NCI-H128 (cell line): ENCODE results near the gene HMCN2.
"Not testable (repeated sequence)": the region's sequence is repeated elsewhere in the genome, so short reads cannot be mapped to it uniquely, and the experiment has no call there.

Source experiments
- DNase-seq: peaks from one replicate; lab custom pipeline; 2025; ENCODE audit not compliant: unreplicated experiment; lab: John Stamatoyannopoulos, UW

HMCN2 gene

DNA sequence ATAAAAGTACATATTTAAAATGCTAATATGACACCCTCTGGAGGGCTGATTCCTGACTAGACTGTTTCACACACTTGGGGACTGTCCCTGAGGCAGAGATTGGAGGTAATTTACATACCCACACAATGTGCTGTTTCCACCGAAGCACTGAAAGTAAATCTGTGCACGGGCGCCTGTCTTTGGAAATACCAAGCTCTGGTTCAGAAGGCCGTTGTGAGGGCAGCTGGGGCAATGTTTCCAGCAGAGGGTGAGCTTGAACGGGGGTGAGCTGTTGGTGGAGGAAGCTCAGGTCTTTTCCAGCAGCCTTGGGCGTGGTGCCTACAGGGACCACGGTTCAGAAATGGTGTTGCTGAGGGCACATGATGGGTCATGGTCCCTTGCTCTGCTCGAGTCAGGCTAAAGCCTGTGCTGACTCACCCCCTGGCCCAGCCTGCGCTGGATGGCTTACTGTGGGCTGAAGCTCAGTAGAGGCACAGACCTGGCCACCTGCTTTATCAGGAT lies 25.8 kb upstream of the HMCN2 start:
- DNase-seq = no peak

DNA sequence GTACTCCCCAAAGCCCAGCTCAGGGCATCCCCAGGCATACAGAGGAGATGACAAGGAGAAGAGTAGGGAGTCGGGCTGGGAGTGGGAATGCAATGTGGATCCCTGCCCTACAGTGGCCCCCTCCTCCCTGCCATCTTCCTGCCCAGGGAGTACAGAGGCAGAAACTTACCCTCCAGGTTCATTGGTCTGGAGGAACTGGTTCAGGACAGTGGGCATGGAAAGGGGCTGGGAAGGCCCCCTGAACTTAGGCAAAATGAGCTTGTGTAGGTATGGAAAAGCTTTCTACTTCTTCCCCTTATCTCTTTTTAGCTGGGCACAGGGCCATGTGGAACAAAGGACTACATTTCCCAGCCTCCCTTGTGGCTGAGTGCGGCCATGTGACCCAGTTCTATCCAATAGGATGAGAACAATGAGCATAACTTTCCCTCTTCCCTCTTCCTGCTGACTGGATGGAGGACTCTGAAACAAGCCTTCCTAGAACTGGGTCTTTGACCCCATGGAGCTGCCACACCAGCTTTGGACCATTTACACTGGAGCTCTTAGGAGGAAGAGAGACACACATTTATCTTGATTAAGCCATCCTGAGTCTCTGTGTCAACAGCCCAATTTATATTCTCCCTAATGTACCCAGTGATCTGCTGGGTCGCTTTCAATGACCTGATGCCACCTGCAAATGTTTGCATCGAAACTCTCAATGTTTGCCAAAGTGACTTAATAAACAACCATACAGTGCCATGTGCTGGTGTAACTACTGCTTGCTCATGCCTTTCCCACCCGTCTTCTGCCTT lies 25.0 kb upstream of the HMCN2 start:
- DNase-seq = peak; percentile 20

DNA sequence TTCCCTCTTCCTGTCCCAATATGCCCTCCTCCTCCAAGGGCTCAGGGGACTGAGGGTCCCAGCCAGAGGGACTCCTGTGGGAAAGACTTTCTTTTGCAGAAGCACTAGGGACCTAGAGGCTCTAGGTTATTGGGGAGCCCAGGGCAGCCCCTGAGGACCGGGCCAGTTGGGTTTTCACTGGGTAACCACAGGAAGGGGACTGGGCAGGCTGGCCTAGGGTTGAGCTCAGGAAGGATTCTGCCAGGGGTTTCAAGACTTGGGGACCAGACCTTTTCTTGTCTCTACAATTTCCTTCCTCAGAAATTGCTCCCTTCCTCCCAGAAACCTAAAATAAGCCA lies 24.4 kb upstream of the HMCN2 start:
- no peak for DNase-seq

DNA sequence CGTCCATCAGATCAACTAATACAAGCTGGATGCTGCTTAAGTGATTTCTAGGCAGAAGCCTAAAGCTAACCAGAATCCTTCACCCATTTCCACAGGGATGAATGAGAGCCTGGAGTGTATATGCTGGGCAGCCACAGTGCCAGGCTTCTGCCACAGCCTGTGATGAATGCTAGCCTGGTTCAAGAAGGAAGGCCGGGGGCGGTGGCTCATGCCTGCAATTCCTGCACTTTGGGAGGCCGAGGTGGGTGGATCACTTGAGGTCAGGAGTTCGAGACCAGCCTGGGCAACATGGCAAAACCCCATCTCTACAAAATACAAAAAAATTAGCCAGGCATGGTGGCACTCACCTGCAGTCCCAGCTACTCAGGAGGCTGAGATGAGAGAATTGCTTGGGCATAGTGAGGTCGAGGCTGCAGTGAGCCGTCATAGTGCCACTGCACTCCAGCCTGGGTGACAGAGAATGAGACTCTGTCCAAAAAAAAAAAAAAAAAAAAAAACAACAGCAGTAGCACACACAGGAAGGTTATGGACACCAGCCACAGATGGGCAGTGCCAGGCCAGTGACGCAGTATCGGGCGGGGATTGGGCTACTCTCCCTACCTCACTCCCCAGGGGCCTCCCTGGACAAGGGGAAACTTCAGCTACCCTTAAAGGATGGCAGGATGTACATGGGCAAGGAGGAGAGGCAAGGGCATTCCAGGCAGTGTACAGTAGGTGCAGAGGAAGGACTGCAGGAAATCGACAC lies 23.1 kb upstream of the HMCN2 start:
- no peak for DNase-seq

DNA sequence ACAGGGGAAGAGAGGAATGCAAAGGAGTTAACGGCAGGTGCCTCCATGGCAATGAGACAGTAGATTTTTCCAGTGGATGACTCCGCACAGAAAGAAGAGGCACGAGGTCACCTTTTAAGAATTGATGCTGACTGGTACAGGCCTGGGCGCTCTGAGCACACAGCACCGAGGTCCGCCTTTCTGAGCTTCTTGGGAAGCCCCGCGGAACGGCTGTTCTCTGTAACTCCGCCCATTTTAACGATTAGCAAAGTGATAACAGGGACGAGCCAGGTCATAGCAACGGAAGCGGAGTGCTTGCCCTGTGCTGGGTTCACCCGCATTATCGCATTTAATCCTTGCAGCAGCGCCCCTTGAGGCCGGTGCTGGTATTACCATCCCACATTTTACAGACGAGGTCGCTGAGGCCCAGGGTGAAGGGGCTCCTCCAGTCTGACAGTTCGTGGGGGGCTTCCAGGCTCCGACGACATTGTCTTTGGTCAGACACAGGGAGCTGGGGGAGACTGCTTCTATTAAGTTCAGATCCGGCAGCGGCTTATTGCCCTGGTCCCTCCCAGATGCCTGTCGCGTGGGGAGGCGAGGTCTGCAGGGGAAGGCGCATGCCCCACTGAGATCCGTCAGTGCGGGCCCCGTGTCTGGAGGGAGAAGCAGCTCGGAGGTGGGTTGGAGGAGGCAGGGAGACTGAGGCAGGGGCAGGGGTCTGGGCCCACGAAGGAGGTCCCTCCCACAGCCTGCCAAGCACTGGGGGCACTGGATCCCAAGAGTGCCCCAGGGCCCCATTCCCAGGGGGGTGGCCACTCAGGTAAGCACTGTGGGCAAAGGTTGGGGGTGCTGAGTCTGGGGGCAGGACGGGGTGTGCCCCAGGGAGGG lies 22.3 kb upstream of the HMCN2 start:
- peak; percentile 65 for DNase-seq

DNA sequence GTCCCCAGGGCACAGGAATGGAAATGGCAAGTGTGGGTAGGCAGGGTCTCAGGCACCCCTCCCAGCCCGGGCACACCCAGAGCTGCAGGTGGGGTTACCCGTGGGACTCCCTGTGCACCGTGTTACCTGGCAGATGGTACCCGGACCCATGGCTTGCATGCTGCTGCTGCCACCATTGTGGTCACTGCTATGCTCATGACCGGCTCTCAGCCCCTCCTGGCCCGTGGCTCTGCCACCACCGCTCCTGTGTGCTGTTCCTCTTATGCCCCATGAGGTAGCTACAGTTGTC lies 21.7 kb upstream of the HMCN2 start:
- no peak for DNase-seq

DNA sequence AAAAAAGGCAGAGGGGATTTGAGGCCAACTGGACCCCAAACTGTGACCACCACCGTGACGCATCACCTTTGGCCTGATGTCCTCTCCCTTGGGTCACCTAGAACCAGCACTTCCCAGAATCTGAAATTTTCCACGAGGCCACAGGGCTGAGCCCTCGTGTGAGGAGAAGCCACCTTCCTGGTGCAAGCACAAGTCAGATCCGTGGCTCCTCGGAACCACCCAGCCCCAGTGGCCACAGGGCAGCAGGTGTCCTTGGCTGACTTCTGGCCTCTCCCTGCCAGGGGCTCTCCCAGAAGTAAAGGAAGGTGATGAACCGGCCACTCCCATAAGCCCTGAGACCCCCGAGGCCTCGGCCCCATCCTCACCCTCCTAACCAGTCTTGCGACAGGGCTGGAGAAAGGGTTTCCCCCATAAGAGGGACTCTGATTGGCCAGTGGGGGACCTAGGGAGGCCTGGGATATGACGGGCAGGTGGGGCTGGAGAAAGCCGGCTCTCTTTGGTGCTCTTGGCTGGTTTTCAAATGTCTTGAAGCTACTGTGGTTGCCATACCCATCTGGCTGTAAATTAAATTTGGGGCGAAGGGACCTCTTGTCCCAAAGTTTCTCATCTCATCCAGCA lies 20.9 kb upstream of the HMCN2 start:
- DNase-seq = no peak

DNA sequence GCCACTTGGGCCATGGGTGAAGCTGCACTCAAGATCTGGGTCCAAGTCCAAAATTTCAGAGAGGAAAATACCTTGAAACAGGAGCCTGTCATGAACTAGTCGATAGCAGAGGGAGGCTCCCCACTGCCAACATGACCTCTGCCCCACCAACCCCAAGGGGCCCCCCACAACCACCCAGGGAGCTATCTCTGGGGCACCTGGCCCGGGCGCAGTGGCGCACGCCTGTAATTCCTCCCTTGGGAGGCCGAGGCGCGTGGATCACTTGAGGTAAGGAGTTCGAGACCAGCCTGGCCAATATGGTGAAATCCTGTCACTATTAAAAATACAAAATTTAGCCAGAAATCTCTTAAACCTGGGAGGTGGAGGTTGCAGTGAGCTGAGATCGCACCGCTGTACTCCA lies 20.1 kb upstream of the HMCN2 start:
- no peak for DNase-seq

DNA sequence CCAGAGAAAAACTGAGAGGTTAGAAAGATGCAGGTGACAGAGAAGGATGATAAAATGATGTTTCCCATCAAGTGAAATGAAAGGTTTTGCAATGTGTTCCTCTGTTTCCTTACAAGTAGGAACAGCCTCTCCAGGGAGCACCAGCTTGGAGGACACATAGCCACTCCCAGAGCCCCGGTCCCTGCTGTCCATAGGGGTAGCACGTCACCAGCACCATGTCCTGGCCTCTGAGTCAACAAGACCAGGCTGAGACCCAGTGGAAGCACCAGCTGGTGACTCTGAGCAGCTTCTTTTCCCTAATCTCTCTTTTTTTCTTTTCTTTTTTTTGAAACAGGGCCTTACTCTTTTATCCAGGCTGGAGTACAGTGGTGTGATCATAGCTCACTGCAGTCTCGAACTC lies 19.4 kb upstream of the HMCN2 start:
- DNase-seq = no peak

DNA sequence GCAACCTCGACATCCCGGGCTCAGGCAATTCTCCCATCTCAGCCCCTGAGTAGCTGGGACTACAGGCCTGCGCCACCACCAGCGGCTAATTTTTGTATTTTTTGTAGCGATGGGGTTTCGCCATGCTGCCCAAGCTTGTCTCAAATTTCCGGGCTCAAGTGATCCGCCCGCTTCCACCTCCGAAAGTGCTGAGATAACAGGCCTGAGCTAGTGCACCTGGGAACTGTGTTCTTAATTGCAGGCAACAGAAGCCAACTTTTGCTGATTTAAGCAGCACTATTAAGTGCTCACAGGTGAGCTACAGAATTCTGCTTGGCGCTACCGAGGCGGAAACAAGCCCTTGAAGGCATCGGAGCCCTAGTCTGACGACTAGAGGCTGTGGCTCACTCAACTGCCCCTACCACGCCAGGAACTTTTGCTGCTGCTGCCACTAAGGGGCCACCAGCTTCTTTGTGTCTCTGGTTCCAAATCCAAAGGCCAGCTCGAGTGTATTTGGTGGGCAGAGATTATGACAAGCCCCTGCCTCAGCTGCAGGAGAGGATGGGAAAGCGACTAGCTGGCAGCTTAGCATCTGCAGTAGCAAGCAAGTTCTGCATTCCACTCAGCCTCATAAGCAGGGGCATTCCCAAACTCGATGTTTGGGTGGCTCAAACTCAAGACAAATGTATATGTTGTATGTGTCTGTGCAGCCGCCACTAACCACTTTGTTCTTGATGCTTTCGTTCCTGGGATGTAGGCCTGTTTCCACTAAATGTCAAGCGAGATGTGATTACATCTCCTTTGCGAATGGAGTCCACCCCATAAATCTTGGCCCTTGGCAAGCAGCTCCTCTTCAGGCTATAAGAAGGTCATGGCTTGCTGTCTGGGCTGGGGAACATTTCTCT lies 10.6 kb upstream of the HMCN2 start:
- peak; percentile 69 for DNase-seq

DNA sequence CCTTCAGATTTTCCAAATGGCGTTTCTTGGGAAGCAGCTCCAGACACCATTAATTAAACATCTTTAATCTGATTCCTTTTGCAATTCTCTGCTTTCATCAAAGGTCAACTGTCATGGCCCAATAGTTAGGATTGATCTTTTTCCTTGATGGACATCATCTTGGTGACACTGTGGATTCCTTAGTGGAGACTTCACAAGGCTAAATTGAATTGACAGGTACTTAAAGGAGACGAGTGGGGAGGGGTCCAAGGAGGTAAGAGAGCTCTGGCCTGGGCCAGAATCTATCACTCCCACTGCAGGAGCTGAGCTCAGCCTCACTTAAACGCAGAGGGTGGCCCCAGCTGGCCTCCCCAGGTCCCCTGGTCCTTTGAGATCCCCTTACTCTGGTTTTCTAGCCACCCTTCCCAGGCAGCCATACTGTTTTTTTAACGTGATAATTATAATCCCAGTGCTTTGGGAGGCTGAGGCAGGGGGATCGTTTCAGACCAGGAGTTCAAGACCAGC lies 9.9 kb upstream of the HMCN2 start:
- DNase-seq = no peak

DNA sequence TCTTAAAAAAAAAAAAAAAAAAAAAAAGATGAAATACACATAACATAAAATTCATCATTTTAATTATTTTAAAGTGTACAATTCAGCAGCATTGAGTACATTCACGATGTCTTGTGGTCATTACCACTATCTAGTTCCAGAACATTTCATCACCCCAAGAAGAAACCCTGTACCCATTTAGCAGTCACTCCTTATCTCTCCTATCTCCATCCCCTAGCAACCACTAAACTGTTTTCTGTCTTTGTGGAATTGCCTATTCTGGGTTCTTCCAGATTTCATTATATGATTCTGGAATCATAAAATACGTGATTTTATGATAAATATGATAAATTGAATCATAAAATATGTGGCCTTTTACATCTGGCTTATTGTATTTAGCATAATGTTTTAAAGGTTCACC lies 8.9 kb upstream of the HMCN2 start:
- DNase-seq = no peak

DNA sequence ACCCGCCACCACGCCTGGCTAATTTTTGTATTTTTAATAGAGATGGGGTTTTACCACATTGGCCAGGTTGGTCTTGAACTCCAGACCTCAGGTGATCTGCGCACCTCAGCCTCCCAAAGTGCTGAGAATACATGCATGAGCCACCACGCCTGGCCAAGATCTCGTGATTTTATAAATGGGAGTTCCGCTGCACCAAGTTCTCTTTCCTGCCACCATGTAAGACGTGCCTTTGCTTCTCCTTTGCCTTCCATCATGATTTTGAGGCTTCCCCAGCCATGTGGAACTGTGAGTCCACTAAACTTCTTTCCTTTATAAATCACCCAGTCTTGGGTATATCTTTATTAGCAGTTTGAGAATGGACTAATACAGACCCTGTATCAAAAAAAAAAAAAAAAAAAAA lies 7.4 kb upstream of the HMCN2 start:
- DNase-seq = not testable (repeated sequence)

DNA sequence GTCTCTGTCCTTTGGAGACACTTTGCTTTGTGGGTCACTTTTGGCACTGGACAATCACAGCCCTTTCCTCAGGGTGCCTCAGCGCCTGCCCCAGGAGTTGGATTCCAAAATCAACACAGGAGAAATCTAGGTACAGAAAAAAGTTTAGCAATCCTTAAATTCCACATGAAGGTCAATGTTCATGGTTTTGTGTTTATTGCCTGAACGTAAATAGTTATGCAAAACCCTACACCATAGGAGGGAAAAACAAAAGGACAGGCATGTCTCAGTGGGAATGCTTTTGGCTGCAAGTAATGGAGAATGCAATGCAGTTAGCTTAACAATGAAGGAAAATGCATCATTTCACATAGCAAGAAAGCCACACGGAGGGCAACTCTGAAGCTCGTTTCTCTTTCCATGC lies 6.5 kb upstream of the HMCN2 start:
- DNase-seq = no peak

DNA sequence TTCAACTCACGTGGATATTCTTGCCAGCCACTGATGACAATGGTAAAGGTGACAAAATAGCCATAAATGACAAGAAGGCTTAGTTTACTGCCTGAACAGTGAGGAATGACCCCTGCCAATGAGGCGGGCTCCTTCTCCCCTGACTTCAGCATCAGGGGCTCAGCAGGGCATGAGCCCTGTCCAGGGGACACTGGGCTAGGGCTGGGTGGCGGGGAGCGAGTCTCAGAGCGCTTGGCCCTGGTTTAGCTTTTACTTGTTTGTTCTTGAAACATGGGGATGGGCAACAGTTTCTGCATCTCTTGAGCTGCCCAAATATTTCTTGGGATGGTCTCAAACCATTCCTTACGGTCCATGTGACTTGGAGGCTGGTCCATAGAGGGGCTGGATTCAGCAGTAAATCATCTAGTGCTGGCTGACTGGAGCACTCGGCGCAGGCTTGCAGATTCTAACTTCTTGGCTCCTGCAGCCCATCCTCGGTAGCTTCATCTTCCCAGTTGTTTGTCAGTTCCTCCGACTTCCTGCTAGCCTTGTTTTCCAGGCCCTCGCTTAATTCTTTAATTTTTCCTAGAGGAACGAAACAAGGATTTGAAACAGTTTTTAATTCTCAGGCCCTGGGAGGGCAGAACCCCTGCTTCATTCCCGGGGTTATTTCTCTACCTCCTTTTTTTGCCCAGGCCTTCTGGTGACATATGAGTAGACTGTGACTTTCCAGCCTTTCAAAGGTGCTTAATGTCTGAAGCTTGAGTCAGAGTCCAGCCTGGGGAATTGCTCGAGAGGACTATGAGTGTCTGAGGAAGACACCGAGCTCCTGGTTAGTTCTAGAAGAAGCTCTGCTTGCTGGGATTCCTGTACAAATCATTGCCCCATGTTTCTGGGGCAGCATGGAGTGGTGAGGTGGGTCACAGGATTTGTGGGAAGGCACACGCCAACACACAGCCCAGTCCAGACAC lies 4.5 kb upstream of the HMCN2 start:
- no peak for DNase-seq

DNA sequence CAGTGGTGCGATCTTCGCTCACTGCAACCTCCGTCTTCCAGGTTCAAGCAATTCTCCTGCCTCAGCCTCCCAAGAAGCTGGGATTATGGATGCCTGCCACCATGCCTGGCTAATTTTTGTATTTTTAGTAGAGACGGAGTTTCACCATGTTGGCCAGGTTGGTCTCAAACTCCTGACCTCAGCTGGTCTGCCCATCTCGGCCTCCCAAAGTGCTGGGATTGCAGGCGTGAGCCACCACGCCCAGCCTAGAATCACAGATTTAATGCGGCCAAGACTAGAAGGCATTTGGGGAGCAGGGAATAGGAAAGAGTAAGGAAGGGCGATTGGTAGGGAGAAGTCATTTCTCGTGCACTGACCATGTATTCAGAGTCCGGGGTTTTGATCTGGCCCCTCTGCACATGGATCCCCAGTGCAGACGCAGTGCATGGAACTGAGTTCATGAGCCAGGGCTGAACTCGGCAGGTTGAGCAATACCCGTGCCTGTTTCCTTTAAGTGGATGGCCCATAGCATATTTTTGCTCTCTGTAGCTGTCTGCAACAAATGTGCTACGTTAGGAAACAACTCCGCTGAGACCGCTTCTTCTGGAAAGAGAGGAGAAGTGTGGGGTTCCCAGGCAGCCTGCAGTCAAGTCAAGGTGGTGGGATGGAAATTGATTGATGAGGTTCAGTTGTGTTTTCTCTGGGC lies 3.4 kb upstream of the HMCN2 start:
- DNase-seq = no peak

DNA sequence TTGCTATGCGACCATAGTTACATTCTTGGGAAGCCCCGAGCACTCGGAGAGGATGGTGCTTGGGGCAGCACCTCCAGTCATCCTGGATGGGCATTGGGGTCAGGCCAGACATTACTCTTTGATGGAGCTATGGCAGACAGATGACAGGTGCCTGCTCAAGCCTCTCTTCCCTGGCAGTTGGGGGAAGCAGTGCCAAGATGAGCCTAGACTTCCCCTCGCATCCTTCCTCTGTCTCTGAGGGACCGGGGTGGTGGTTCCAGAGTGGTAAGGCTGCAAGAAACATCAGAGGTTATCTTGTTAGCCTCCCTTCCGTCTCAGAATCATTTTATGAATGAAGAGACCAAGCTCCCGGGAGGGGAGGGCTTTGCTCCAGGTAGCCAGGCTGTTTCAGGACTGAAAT lies 2.8 kb upstream of the HMCN2 start:
- DNase-seq = no peak

DNA sequence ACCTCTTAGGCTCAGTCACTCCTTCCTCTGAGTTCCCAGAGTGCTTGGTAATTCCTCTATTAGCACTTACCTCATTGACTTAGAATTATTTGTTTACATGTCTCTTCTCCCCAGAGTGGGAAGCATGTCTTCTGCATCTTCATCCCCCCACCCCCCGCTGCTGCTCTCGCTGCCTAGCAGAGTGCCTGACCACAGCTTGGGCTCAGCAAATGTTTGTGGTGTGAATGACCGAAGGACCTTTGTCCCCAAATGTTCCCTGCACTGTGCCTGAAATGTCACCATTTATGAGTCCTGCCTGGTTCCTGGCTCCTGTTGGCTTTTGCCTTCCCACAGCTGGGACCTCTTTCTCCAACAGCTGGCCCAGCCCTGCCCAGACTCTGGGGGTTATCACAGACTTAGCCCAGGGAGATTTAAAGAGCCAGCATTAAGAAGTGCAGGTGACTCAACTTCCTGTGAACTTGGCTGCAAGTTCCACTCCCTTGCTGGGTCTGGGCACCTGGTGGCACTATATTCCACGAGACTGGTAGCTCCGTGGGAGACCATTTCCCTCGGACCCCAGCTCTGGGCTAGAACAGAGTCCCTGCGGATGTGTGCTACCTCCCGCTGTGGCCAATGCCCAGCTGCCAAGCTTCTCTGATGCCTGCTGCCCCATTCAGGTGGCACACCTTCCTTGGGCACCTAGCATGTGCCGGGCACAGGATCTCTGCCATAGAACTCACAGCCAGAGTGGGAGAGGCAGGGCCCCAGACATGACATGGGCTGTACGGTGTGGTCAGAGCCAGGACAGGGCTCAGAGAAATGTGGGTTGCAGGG lies 1.8 kb upstream of the HMCN2 start:
- no peak for DNase-seq
